B cell (primary cell): Measurements from ENCODE around the gene ARFGAP1. TPM values are rescaled to one million over a fixed set of nuclear protein-coding genes. Genes with fewer than 3 reads are reported as not detected.

Experiments used
- ATAC-seq: fragments of 200-7000 bp; cut with Tn5 transposase; one replicate; pipeline ENCODE4 v1.10.0; 2021; ENCODE audit warnings: low read depth, mild to moderate bottlenecking, moderate number of reproducible peaks, moderate library complexity
- CTCF ChIA-PET: fragments of 350-600 bp; sonication (Branson Sonifier 250); formaldehyde crosslinking; loops from one replicate; lab custom pipeline; 2021; ENCODE audit warnings: antibody characterized with exemption, inconsistent platforms; lab: Charles Lee
- POLR2A ChIA-PET: fragments of 350-600 bp; sonication (Branson Sonifier 250); formaldehyde crosslinking; loops from one replicate; lab custom pipeline; 2021; ENCODE audit warnings: antibody characterized with exemption; lab: Charles Lee
- DNase-seq: peaks from one replicate; pipeline ENCODE4 v3.0.0; 2013
- H2AFZ ChIP-seq: 2 replicates; pipeline ENCODE4 v1.6.1; 2012; ENCODE audit warnings: mild to moderate bottlenecking, low read depth, low read length; ENCODE audit not compliant: insufficient read depth, poor library complexity, severe bottlenecking
- H3K27ac ChIP-seq, 2 donors: 1 replicate in 1 of 2; 2 replicates in 1 of 2; pipeline ENCODE4 v1.5.1; 2012 to 2013; ENCODE audit warnings: low read length in 2 of 2, mild to moderate bottlenecking in 2 of 2, moderate library complexity in 1 of 2
- H3K27me3 ChIP-seq, 4 experiments: fragments of 200-600 bp in 1 of 4; sonication (generic) in 1 of 4; replicated peaks in 1 of 4; 1 replicate in 2 of 4; 2 replicates in 2 of 4; pipeline versions ENCODE4 v1.6.1 to v1.7.0; 2013 to 2016; ENCODE audit warnings: low read length in 3 of 4, mild to moderate bottlenecking in 2 of 4, mixed read lengths in 1 of 4, moderate library complexity in 1 of 4; ENCODE audit not compliant: insufficient read depth in 4 of 4, control insufficient read depth in 3 of 4; ENCODE audit errors: control extremely low read depth in 1 of 4
- H3K36me3 ChIP-seq, 2 experiments: replicated peaks in 1 of 2; 1 replicate in 1 of 2; 2 replicates in 1 of 2; pipeline versions ENCODE4 v1.6.1 to v1.7.1; 2013; ENCODE audit warnings: low read length in 1 of 2; ENCODE audit not compliant: insufficient read depth in 2 of 2, control insufficient read depth in 1 of 2; ENCODE audit errors: control extremely low read depth in 1 of 2, extremely low read depth in 1 of 2
- H3K4me1 ChIP-seq, 2 donors: fragments of 200-600 bp in 1 of 2; sonication (generic) in 1 of 2; 1 replicate in 1 of 2; 2 replicates in 1 of 2; pipeline versions ENCODE4 v1.5.1 to v1.6.1; 2013 to 2017; ENCODE audit warnings: low read length in 2 of 2; ENCODE audit not compliant: control insufficient read depth in 2 of 2, insufficient read depth in 2 of 2
- H3K4me2 ChIP-seq: replicated peaks from 2 replicates; pipeline ENCODE3; 2012; ENCODE audit warnings: mild to moderate bottlenecking, low read depth, low read length; ENCODE audit not compliant: poor library complexity, severe bottlenecking
- H3K4me3 ChIP-seq, 5 experiments: fragments of 200-600 bp in 1 of 5; sonication (generic) in 1 of 5; 1 replicate in 3 of 5; 2 replicates in 2 of 5; pipeline versions ENCODE4 v1.5.1 to v1.7.0; 2011 to 2016; ENCODE audit warnings: low read length in 4 of 5, mild to moderate bottlenecking in 4 of 5, low read depth in 2 of 5, control low read depth in 1 of 5, moderate library complexity in 1 of 5; ENCODE audit not compliant: insufficient read depth in 1 of 5; ENCODE audit errors: control extremely low read depth in 1 of 5, extremely low read depth in 1 of 5
- H3K79me2 ChIP-seq: fragments of 200-600 bp; sonication (generic); one replicate; pipeline ENCODE4 v1.6.0; 2016; ENCODE audit warnings: low read length; ENCODE audit not compliant: control insufficient read depth, insufficient read depth
- H3K9ac ChIP-seq: fragments of 200-600 bp; sonication (generic); 2 replicates; pipeline ENCODE4 v1.6.1; 2017; ENCODE audit warnings: mild to moderate bottlenecking, low read length, moderate library complexity
- H3K9me3 ChIP-seq, 3 donors: one replicate each; pipeline versions ENCODE4 v1.6.1 to v1.7.1; 2013; ENCODE audit warnings: low read length in 2 of 3; ENCODE audit not compliant: control insufficient read depth in 2 of 3, insufficient read depth in 1 of 3; ENCODE audit errors: control extremely low read depth in 1 of 3
- H4K20me1 ChIP-seq: 2 replicates; pipeline ENCODE4 v1.6.0; 2012; ENCODE audit warnings: mild to moderate bottlenecking, low read length; ENCODE audit not compliant: insufficient read depth, control insufficient read depth, poor library complexity, severe bottlenecking
- H3K27ac Mint-ChIP-seq: one replicate; pipeline ENCODE4 v1.8.0; 2021; ENCODE audit warnings: mixed read lengths
- H3K27me3 Mint-ChIP-seq: one replicate; pipeline ENCODE4 v1.8.0; 2021; ENCODE audit warnings: mixed read lengths
- H3K4me1 Mint-ChIP-seq: one replicate; pipeline ENCODE4 v1.8.0; 2021; ENCODE audit warnings: mixed read lengths
- H3K4me3 Mint-ChIP-seq: one replicate; pipeline ENCODE4 v1.8.0; 2021; ENCODE audit warnings: mixed read lengths
- H3K9me3 Mint-ChIP-seq: one replicate; pipeline ENCODE4 v1.8.0; 2022; ENCODE audit warnings: mixed read lengths; ENCODE audit not compliant: insufficient read depth
- EZH2 ChIP-seq: IDR thresholded peaks from 2 replicates; pipeline ENCODE4 v1.6.1; 2012; ENCODE audit warnings: borderline replicate concordance, low read depth, mild to moderate bottlenecking, moderate library complexity, low read length; ENCODE audit not compliant: insufficient read depth, poor library complexity, severe bottlenecking
- WGBS: methylation state at CpG from one replicate; pipeline ENCODE4 v1.1.5; 2013; ENCODE audit warnings: missing lambda C conversion rate; ENCODE audit not compliant: insufficient coverage; 5-methylcytosine and 5-hydroxymethylcytosine counted together
- intact Hi-C: fragments of 100-400 bp; cut with micrococcal nuclease; formaldehyde crosslinking; loops from one replicate; pipeline ENCODE4 v1.10.0; 2022
- polyA plus RNA-seq: library from polyadenylated mRNA; depleted of rRNA; stranded (reverse); fragments of >200 nt; gene quantifications from 2 replicates; pipeline ENCODE4 v1.2.3, GENCODE V29; 2012
- total RNA-seq, 2 donors: library from RNA; stranded (reverse); fragments of 120-200 nt in 1 of 2; gene quantifications; 1 replicate in 1 of 2; 2 replicates in 1 of 2; pipeline versions ENCODE4 v1.2.3 to v1.2.4, GENCODE V29; 2013 to 2022
- TF ChIP-seq, protein P1 (sequence below): fragments of 200-600 bp; IDR thresholded peaks from one replicate; pipeline ENCODE4 v1.8.0; 2022; ENCODE audit warnings: antibody characterized with exemption, mild to moderate bottlenecking

Gene ARFGAP1
- total and polyA plus RNA-seq, 2 donors (not counting 1 experiment from before 2014, with no cell fraction given), result 83.2 to 99.4 TPM

GRCh38 chr20:63290677-63291472, 18.3 kb downstream of the ARFGAP1 start:
- Mint-ChIP-seq H3K27me3 (peaks cover 11% of the 10 kb centered on the region), H3K9me3 (no peaks in the 10 kb centered on the region), H3K27ac (no peak overlapping the region), H3K4me3 (no peak overlapping the region), H3K4me1 (no peaks in the 10 kb centered on the region)
- TF ChIP-seq, protein P1, sequence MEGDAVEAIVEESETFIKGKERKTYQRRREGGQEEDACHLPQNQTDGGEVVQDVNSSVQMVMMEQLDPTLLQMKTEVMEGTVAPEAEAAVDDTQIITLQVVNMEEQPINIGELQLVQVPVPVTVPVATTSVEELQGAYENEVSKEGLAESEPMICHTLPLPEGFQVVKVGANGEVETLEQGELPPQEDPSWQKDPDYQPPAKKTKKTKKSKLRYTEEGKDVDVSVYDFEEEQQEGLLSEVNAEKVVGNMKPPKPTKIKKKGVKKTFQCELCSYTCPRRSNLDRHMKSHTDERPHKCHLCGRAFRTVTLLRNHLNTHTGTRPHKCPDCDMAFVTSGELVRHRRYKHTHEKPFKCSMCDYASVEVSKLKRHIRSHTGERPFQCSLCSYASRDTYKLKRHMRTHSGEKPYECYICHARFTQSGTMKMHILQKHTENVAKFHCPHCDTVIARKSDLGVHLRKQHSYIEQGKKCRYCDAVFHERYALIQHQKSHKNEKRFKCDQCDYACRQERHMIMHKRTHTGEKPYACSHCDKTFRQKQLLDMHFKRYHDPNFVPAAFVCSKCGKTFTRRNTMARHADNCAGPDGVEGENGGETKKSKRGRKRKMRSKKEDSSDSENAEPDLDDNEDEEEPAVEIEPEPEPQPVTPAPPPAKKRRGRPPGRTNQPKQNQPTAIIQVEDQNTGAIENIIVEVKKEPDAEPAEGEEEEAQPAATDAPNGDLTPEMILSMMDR, result peak; percentile 79
- TF ChIP-seq EZH2, result no peak
- no peaks in the 10 kb centered on the region for H3K9me3 ChIP-seq
- no peak overlapping the region for H3K4me2 ChIP-seq
- peaks cover 0 to 8% of the 10 kb centered on the region in 2 experiments for H3K36me3 ChIP-seq
- ChIA-PET CTCF (interaction anchor here (1.5 to 1.6 kb wide), 2 partner anchors 68 to 72 kb away, joined by 3 to 4 read pairs; no protein-coding TSS in a partner anchor), POLR2A (no interaction called here)
- no peaks in the 10 kb centered on the region for H3K4me1 ChIP-seq
- H3K27ac ChIP-seq, result no peak overlapping the region
- 58% methylated on average over 26 of the region's 26 CpGs for WGBS
- H3K27me3 ChIP-seq, result peaks cover 0 to 12% (median 0%) of the 10 kb centered on the region in 4 experiments
- intact Hi-C loops, result no loop called here
- no peaks in the 10 kb centered on the region for H4K20me1 ChIP-seq
- no peaks in the 10 kb centered on the region for H3K79me2 ChIP-seq
- no peak overlapping the region for H3K9ac ChIP-seq
- DNase-seq, result peak; percentile 60
- ATAC-seq, result peak; percentile 71
- H3K4me3 ChIP-seq, result no peak overlapping the region
- H2AFZ ChIP-seq, result no peak overlapping the region

DNA sequence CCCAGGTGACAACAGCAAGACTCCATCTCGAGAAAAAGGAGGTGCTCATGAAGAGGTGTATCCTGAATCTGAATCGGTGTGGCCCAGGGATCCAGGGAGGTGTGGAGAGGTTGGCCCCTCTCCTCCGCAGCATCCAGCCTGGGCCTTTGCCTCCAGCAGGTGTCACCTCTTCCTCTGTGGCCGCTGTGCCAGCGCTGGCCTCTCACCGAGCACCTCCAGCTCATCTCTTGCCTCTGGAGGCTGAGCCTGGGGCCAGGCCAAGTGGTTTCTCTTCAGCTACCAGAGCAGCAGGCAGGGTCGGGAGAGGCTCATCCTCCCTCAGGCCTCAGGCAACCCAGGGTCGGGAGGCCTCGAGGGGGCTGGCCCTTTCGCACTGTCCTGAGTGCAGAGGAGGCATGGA, 19.2 kb downstream of the ARFGAP1 start:
- no peaks in the 10 kb centered on the region for H3K4me1 ChIP-seq
- no peak for ATAC-seq
- H3K27me3 ChIP-seq, result peaks cover 0 to 18% (median 0%) of the 10 kb centered on the region in 4 experiments
- H3K27ac ChIP-seq, result no peak overlapping the region
- no peaks in the 10 kb centered on the region for H3K4me1 Mint-ChIP-seq
- CTCF ChIA-PET, result interaction anchor here (1.3 to 1.6 kb wide), 3 partner anchors 14 to 73 kb away, joined by 3 to 4 read pairs (median 3); no protein-coding TSS in a partner anchor
- H2AFZ ChIP-seq, result no peak overlapping the region
- H3K79me2 ChIP-seq, result no peaks in the 10 kb centered on the region
- POLR2A ChIA-PET, result no interaction called here
- no peaks in the 10 kb centered on the region for H4K20me1 ChIP-seq
- peaks cover 0 to 4% of the 10 kb centered on the region in 2 experiments for H3K36me3 ChIP-seq
- no peak overlapping the region for H3K4me3 ChIP-seq
- H3K9me3 ChIP-seq, result no peaks in the 10 kb centered on the region
- 92% methylated on average over 10 of the region's 10 CpGs for WGBS
- H3K27me3 Mint-ChIP-seq, result peaks cover 11% of the 10 kb centered on the region
- intact Hi-C loops, result no loop called here
- DNase-seq, result no peak
- TF ChIP-seq, protein P1, result no peak
- no peak for TF ChIP-seq EZH2
- no peak overlapping the region for H3K4me3 Mint-ChIP-seq
- H3K9me3 Mint-ChIP-seq, result no peaks in the 10 kb centered on the region
- H3K27ac Mint-ChIP-seq, result no peak overlapping the region
- H3K4me2 ChIP-seq, result no peak overlapping the region
- H3K9ac ChIP-seq, result no peak overlapping the region
